Hindlimb muscle (tissue), 1 donor: ENCODE data around the gene IGFBP1. TPM values are rescaled to one million over a fixed set of nuclear protein-coding genes. Genes with fewer than 3 reads are reported as not detected.

Source experiments
- DNase-seq: peaks from one replicate; pipeline ENCODE4 v3.0.0-alpha.2; 2013
- polyA plus RNA-seq: library from polyadenylated mRNA; unstranded; fragments of 120-200 nt; gene quantifications from one replicate; pipeline ENCODE4 v1.2.1, GENCODE V29; 2013; ENCODE audit not compliant: insufficient read length

The IGFBP1 gene
- polyA plus RNA-seq, 1 donor = not detected

- DNase-seq = no peak
Observed at GRCh38 chr7:45881280-45881758, 7.0 kb upstream of the IGFBP1 start.

- no peak for DNase-seq
Observed at GRCh38 chr7:45881759-45882464, 6.4 kb upstream of the IGFBP1 start.

- no peak for DNase-seq
Observed at GRCh38 chr7:45882465-45882810, 5.8 kb upstream of the IGFBP1 start.

GRCh38 chr7:45884136-45884535 lies 4.2 kb upstream of the IGFBP1 start:
- no peak for DNase-seq

GRCh38 chr7:45885264-45885882 lies 2.9 kb upstream of the IGFBP1 start:
- no peak for DNase-seq

GRCh38 chr7:45886931-45887667 lies 1.2 kb upstream of the IGFBP1 start:
- DNase-seq = no peak

GRCh38 chr7:45888993-45889366 lies 692 bp downstream of the IGFBP1 start:
- DNase-seq = no peak

- no peak for DNase-seq
Observed at GRCh38 chr7:45889367-45890067, 1.2 kb downstream of the IGFBP1 start.

GRCh38 chr7:45890125-45890901 lies 2.0 kb downstream of the IGFBP1 start:
- no peak for DNase-seq

GRCh38 chr7:45890902-45891461 lies 2.7 kb downstream of the IGFBP1 start:
- peak; percentile 52 for DNase-seq

- no peak for DNase-seq
Observed at GRCh38 chr7:45891462-45892402, 3.4 kb downstream of the IGFBP1 start.

- DNase-seq = no peak
Observed at GRCh38 chr7:45892407-45893035, 4.2 kb downstream of the IGFBP1 start.

GRCh38 chr7:45893374-45893995 lies 5.2 kb downstream of the IGFBP1 start:
- no peak for DNase-seq

- no peak for DNase-seq
Observed at GRCh38 chr7:45893996-45894664, 5.8 kb downstream of the IGFBP1 start.

GRCh38 chr7:45894665-45895062 lies 6.4 kb downstream of the IGFBP1 start:
- no peak for DNase-seq

GRCh38 chr7:45897042-45897690 lies 8.9 kb downstream of the IGFBP1 start:
- DNase-seq = no peak

GRCh38 chr7:45898222-45898621 lies 9.9 kb downstream of the IGFBP1 start:
- no peak for DNase-seq

GRCh38 chr7:45901566-45901965 lies 13.3 kb downstream of the IGFBP1 start:
- no peak for DNase-seq

GRCh38 chr7:45902820-45903219 lies 14.5 kb downstream of the IGFBP1 start:
- DNase-seq = no peak
